T-helper 17 cell (primary cell): ENCODE data around the gene LRRC27. TPM values are rescaled to one million over a fixed set of nuclear protein-coding genes. Genes with fewer than 3 reads are reported as not detected.

ENCODE experiments used
- ATAC-seq: fragments of 150-1000 bp; cut with Tn5 transposase; 2 replicates; pipeline ENCODE4 v1.10.0; 2021; ENCODE audit warnings: mild to moderate bottlenecking, moderate library complexity
- DNase-seq, 3 donors: peaks; one replicate each; pipeline versions ENCODE4 v3.0.0 to v3.0.0-alpha.2; 2020 to 2021
- H3K9me3 ChIP-seq: one replicate; pipeline ENCODE4 v1.7.0; 2013; ENCODE audit warnings: low read length, mild to moderate bottlenecking; ENCODE audit not compliant: control insufficient read depth, poor library complexity, severe bottlenecking
- H3K27ac Mint-ChIP-seq: one replicate; pipeline ENCODE4 v1.8.0; 2022; ENCODE audit warnings: mild to moderate bottlenecking, moderate library complexity, mixed read lengths
- H3K27me3 Mint-ChIP-seq: one replicate; pipeline ENCODE4 v1.8.0; 2022; ENCODE audit warnings: mixed read lengths
- H3K36me3 Mint-ChIP-seq: one replicate; pipeline ENCODE4 v1.8.0; 2022; ENCODE audit warnings: low read depth, mixed read lengths
- H3K4me1 Mint-ChIP-seq: one replicate; pipeline ENCODE4 v1.8.0; 2022; ENCODE audit warnings: mild to moderate bottlenecking, mixed read lengths
- H3K4me3 Mint-ChIP-seq: one replicate; pipeline ENCODE4 v1.8.0; 2022; ENCODE audit warnings: mild to moderate bottlenecking, moderate library complexity, mixed read lengths
- total RNA-seq, 4 donors: library from RNA in 2 of 4; stranded (reverse) in 2 of 4; gene quantifications; one replicate each; pipeline ENCODE4 v1.2.3 and lab custom pipeline; 2022 to 2026

LRRC27 gene
- total RNA-seq, 2 donors from 2014 or later, result 3.5 to 7.6 TPM

- Mint-ChIP-seq H3K4me1 (peaks cover 16% of the 10 kb centered on the region), H3K27ac (no peak overlapping the region), H3K36me3 (peaks cover 7% of the 10 kb centered on the region), H3K4me3 (no peak overlapping the region), H3K27me3 (no peaks in the 10 kb centered on the region)
- no peaks in the 10 kb centered on the region for H3K9me3 ChIP-seq
- no peak for ATAC-seq
- DNase-seq, result no peak
These were observed 87.8 kb downstream of the LRRC27 start for GRCh38 chr10:132419538-132420468.

GRCh38 chr10:132420469-132420980, 88.5 kb downstream of the LRRC27 start:
- H3K4me1 Mint-ChIP-seq, result peaks cover 9% of the 10 kb centered on the region
- H3K9me3 ChIP-seq, result no peaks in the 10 kb centered on the region
- no peak overlapping the region for H3K27ac Mint-ChIP-seq
- peaks cover under 1% of the 10 kb centered on the region for H3K36me3 Mint-ChIP-seq
- DNase-seq, result no peak
- no peak for ATAC-seq
- no peaks in the 10 kb centered on the region for H3K27me3 Mint-ChIP-seq
- no peak overlapping the region for H3K4me3 Mint-ChIP-seq

- peak overlapping the region; percentile 61 for H3K4me3 Mint-ChIP-seq
- DNase-seq, result no peak
These were observed 89.2 kb downstream of the LRRC27 start for GRCh38 chr10:132420981-132421846.

GRCh38 chr10:132421847-132422751, 90.1 kb downstream of the LRRC27 start:
- ATAC-seq (peak; percentile 3), DNase-seq (no peak)
- H3K27ac Mint-ChIP-seq, result no peak overlapping the region
- H3K27me3 Mint-ChIP-seq, result no peaks in the 10 kb centered on the region
- no peaks in the 10 kb centered on the region for H3K9me3 ChIP-seq
- peak overlapping the region; percentile 61 for H3K4me3 Mint-ChIP-seq
- H3K4me1 Mint-ChIP-seq, result peaks cover 8% of the 10 kb centered on the region
- H3K36me3 Mint-ChIP-seq, result no peaks in the 10 kb centered on the region

More at GRCh38 chr10:132420981-132421846, 89.2 kb downstream of the LRRC27 start:
- Mint-ChIP-seq H3K36me3 (no peaks in the 10 kb centered on the region), H3K4me1 (peaks cover 8% of the 10 kb centered on the region), H3K27ac (no peak overlapping the region), H3K27me3 (no peaks in the 10 kb centered on the region)
- ATAC-seq, result peak; percentile 62
- H3K9me3 ChIP-seq, result no peaks in the 10 kb centered on the region

- Mint-ChIP-seq H3K4me3 (peak overlapping the region; percentile 33), H3K4me1 (peaks cover 8% of the 10 kb centered on the region), H3K27ac (no peak overlapping the region), H3K36me3 (no peaks in the 10 kb centered on the region), H3K27me3 (no peaks in the 10 kb centered on the region)
- no peaks in the 10 kb centered on the region for H3K9me3 ChIP-seq
- ATAC-seq, result peak; percentile 47
- DNase-seq, result no peak
These were observed 91.2 kb downstream of the LRRC27 start for GRCh38 chr10:132422903-132423825.

GRCh38 chr10:132423966-132424861, 92.2 kb downstream of the LRRC27 start:
- Mint-ChIP-seq H3K4me3 (no peak overlapping the region), H3K27me3 (no peaks in the 10 kb centered on the region), H3K4me1 (peaks cover 7% of the 10 kb centered on the region), H3K36me3 (no peaks in the 10 kb centered on the region), H3K27ac (no peak overlapping the region)
- H3K9me3 ChIP-seq, result no peaks in the 10 kb centered on the region
- ATAC-seq (no peak), DNase-seq (no peak)

GRCh38 chr10:132425029-132425756, 93.2 kb downstream of the LRRC27 start:
- no peak overlapping the region for H3K4me3 Mint-ChIP-seq
- DNase-seq (no peak), ATAC-seq (no peak)
- H3K9me3 ChIP-seq, result no peaks in the 10 kb centered on the region
- no peak overlapping the region for H3K27ac Mint-ChIP-seq
- H3K4me1 Mint-ChIP-seq, result peaks cover 10% of the 10 kb centered on the region
- no peaks in the 10 kb centered on the region for H3K27me3 Mint-ChIP-seq
- H3K36me3 Mint-ChIP-seq, result no peaks in the 10 kb centered on the region

GRCh38 chr10:132425757-132426155, 93.8 kb downstream of the LRRC27 start:
- Mint-ChIP-seq H3K4me1 (peaks cover 9% of the 10 kb centered on the region), H3K36me3 (no peaks in the 10 kb centered on the region), H3K27ac (no peak overlapping the region), H3K27me3 (no peaks in the 10 kb centered on the region), H3K4me3 (no peak overlapping the region)
- DNase-seq, result no peak
- ATAC-seq, result no peak
- H3K9me3 ChIP-seq, result no peaks in the 10 kb centered on the region

- Mint-ChIP-seq H3K27ac (no peak overlapping the region), H3K4me3 (no peak overlapping the region), H3K4me1 (peaks cover 7% of the 10 kb centered on the region), H3K27me3 (no peaks in the 10 kb centered on the region), H3K36me3 (no peaks in the 10 kb centered on the region)
- DNase-seq (no peak), ATAC-seq (no peak)
- H3K9me3 ChIP-seq, result no peaks in the 10 kb centered on the region
These were observed 95.2 kb downstream of the LRRC27 start for GRCh38 chr10:132427006-132427771.

- ATAC-seq (peak; percentile 14), DNase-seq (no peak)
- H3K27me3 Mint-ChIP-seq, result no peaks in the 10 kb centered on the region
- H3K9me3 ChIP-seq, result no peaks in the 10 kb centered on the region
- no peaks in the 10 kb centered on the region for H3K36me3 Mint-ChIP-seq
- no peak overlapping the region for H3K4me3 Mint-ChIP-seq
- no peak overlapping the region for H3K27ac Mint-ChIP-seq
- H3K4me1 Mint-ChIP-seq, result peaks cover 7% of the 10 kb centered on the region
These were observed 96.0 kb downstream of the LRRC27 start for GRCh38 chr10:132427939-132428367.
